H9 (cell line): ENCODE data around the gene MYH15. TPM values are rescaled to one million over a fixed set of nuclear protein-coding genes. Genes with fewer than 3 reads are reported as not detected.

ENCODE experiments used
- DNase-seq: peaks from one replicate; pipeline ENCODE4 v3.0.0-alpha.2; 2017
- H2AFZ ChIP-seq: one replicate; pipeline ENCODE4 v1.6.1; 2013; ENCODE audit warnings: mild to moderate bottlenecking, low read length, control low read depth, moderate library complexity
- H2AK5ac ChIP-seq: 2 replicates; pipeline ENCODE4 v1.6.1; 2013; ENCODE audit warnings: low read length, control low read depth, mixed read lengths; ENCODE audit not compliant: insufficient read length
- H2BK120ac ChIP-seq: one replicate; pipeline ENCODE4 v1.6.1; 2013; ENCODE audit warnings: low read depth, mild to moderate bottlenecking, low read length, control low read depth, inconsistent platforms; ENCODE audit not compliant: poor library complexity, severe bottlenecking
- H2BK12ac ChIP-seq: 2 replicates; pipeline ENCODE4 v1.6.1; 2013; ENCODE audit warnings: low read length, control low read depth, mixed read lengths, low read depth; ENCODE audit not compliant: insufficient read length
- H2BK15ac ChIP-seq: 2 replicates; pipeline ENCODE4 v1.6.1; 2013; ENCODE audit warnings: low read depth, low read length, control low read depth
- H2BK20ac ChIP-seq: one replicate; pipeline ENCODE4 v1.6.1; 2013; ENCODE audit warnings: low read depth, mild to moderate bottlenecking, low read length, control low read depth, inconsistent platforms; ENCODE audit not compliant: poor library complexity, severe bottlenecking
- H2BK5ac ChIP-seq: 2 replicates; pipeline ENCODE4 v1.6.1; 2013; ENCODE audit warnings: low read length, control low read depth, mixed read lengths; ENCODE audit not compliant: insufficient read length
- H3K14ac ChIP-seq: 2 replicates; pipeline ENCODE4 v1.6.1; 2013; ENCODE audit warnings: low read length, control low read depth; ENCODE audit not compliant: insufficient read depth
- H3K18ac ChIP-seq: 2 replicates; pipeline ENCODE4 v1.6.1; 2013; ENCODE audit warnings: low read depth, mild to moderate bottlenecking, mixed read lengths, low read length, control low read depth; ENCODE audit not compliant: insufficient read length
- H3K23ac ChIP-seq: 2 replicates; pipeline ENCODE4 v1.6.1; 2013; ENCODE audit warnings: low read length, control low read depth, mixed read lengths, low read depth; ENCODE audit not compliant: insufficient read length
- H3K23me2 ChIP-seq: 2 replicates; pipeline ENCODE4 v1.6.1; 2013; ENCODE audit warnings: low read depth, mild to moderate bottlenecking, mixed read lengths, low read length, control low read depth; ENCODE audit not compliant: insufficient read length, poor library complexity, severe bottlenecking
- H3K27ac ChIP-seq: 2 replicates; pipeline ENCODE4 v1.5.1; 2013; ENCODE audit warnings: low read length, control low read depth, mixed read lengths, low read depth; ENCODE audit not compliant: insufficient read length
- H3K27me3 ChIP-seq: 2 replicates; pipeline ENCODE4 v1.6.1; 2013; ENCODE audit warnings: low read length, control low read depth, inconsistent platforms; ENCODE audit not compliant: insufficient read depth
- H3K4ac ChIP-seq: 2 replicates; pipeline ENCODE4 v1.6.1; 2013; ENCODE audit warnings: low read depth, mild to moderate bottlenecking, control low read depth, inconsistent platforms, low read length, moderate library complexity
- H3K4me1 ChIP-seq: 2 replicates; pipeline ENCODE4 v1.6.1; 2013; ENCODE audit warnings: low read length, control low read depth, inconsistent platforms; ENCODE audit not compliant: insufficient read depth
- H3K4me2 ChIP-seq: 2 replicates; pipeline ENCODE4 v1.6.1; 2013; ENCODE audit warnings: low read length, control low read depth, mixed read lengths; ENCODE audit not compliant: insufficient read length, insufficient read depth
- H3K56ac ChIP-seq: 2 replicates; pipeline ENCODE4 v1.6.1; 2013; ENCODE audit warnings: low read depth, mild to moderate bottlenecking, mixed read lengths, low read length, control low read depth; ENCODE audit not compliant: insufficient read length
- H3K79me1 ChIP-seq: 2 replicates; pipeline ENCODE4 v1.6.1; 2013; ENCODE audit warnings: low read depth, mild to moderate bottlenecking, moderate library complexity, low read length, control low read depth, inconsistent platforms; ENCODE audit not compliant: insufficient read depth, poor library complexity, severe bottlenecking
- H3K79me2 ChIP-seq: 2 replicates; pipeline ENCODE4 v1.6.1; 2013; ENCODE audit warnings: low read length, control low read depth, inconsistent platforms; ENCODE audit not compliant: insufficient read depth
- H3K9ac ChIP-seq: 2 replicates; pipeline ENCODE4 v1.6.1; 2013; ENCODE audit warnings: low read length, control low read depth, mixed read lengths; ENCODE audit not compliant: insufficient read length; ENCODE audit errors: extremely low read depth
- H3K9me3 ChIP-seq: one replicate; pipeline ENCODE4 v1.6.1; 2013; ENCODE audit warnings: low read depth, low read length, inconsistent platforms; ENCODE audit not compliant: control insufficient read depth
- H3T11ph ChIP-seq: one replicate; pipeline ENCODE4 v1.6.1; 2013; ENCODE audit warnings: mild to moderate bottlenecking, low read length, control low read depth, inconsistent platforms
- H4K20me1 ChIP-seq: one replicate; pipeline ENCODE4 v1.6.1; 2013; ENCODE audit not compliant: control insufficient read depth, insufficient read length, insufficient read depth
- H4K5ac ChIP-seq: 2 replicates; pipeline ENCODE4 v1.6.1; 2013; ENCODE audit warnings: low read depth, mild to moderate bottlenecking, mixed read lengths, low read length, control low read depth; ENCODE audit not compliant: insufficient read length
- H4K8ac ChIP-seq: replicated peaks from 2 replicates; pipeline ENCODE4 v1.6.1; 2013; ENCODE audit warnings: low read length, control low read depth, mixed read lengths, low read depth; ENCODE audit not compliant: insufficient read length
- H4K91ac ChIP-seq: 2 replicates; pipeline ENCODE4 v1.6.1; 2013; ENCODE audit warnings: low read depth, mild to moderate bottlenecking, moderate library complexity, mixed read lengths, low read length, control low read depth; ENCODE audit not compliant: insufficient read length
- H3K27ac Mint-ChIP-seq, 3 experiments: 2 replicates in 2 of 3; 3 replicates in 1 of 3; pipeline ENCODE4 v1.8.0; 2020 to 2021; ENCODE audit warnings: mixed read lengths in 3 of 3, mild to moderate bottlenecking in 1 of 3, moderate library complexity in 1 of 3
- H3K27me3 Mint-ChIP-seq: 2 replicates; pipeline ENCODE4 v1.8.0; 2021; ENCODE audit warnings: low read depth, mild to moderate bottlenecking, moderate library complexity, mixed read lengths
- H3K36me3 Mint-ChIP-seq, 3 experiments: 2 replicates in 2 of 3; 3 replicates in 1 of 3; pipeline ENCODE4 v1.8.0; 2020 to 2021; ENCODE audit warnings: low read depth in 3 of 3, mixed read lengths in 3 of 3; ENCODE audit not compliant: insufficient read depth in 1 of 3
- H3K4me1 Mint-ChIP-seq, 2 experiments: 2 replicates each; pipeline ENCODE4 v1.8.0; 2020; ENCODE audit warnings: mixed read lengths in 2 of 2
- H3K4me3 Mint-ChIP-seq, 2 experiments: 2 replicates in 1 of 2; 3 replicates in 1 of 2; pipeline ENCODE4 v1.8.0; 2020 to 2021; ENCODE audit warnings: mild to moderate bottlenecking in 2 of 2, mixed read lengths in 2 of 2, moderate library complexity in 1 of 2
- H3K9me3 Mint-ChIP-seq, 2 experiments: 2 replicates in 1 of 2; 3 replicates in 1 of 2; pipeline ENCODE4 v1.8.0; 2020; ENCODE audit warnings: mild to moderate bottlenecking in 2 of 2, mixed read lengths in 2 of 2, moderate library complexity in 1 of 2
- CTCF ChIP-seq: fragments of 200-600 bp; sonication (generic); conservative IDR thresholded peaks from 3 replicates; pipeline ENCODE4 v1.8.0; 2021; ENCODE audit warnings: antibody characterized with exemption, mild to moderate bottlenecking
- WGBS: extraction: QIAGEN DNeasy Blood & Tissue Kit; methylation state at CpG from one replicate; pipeline ENCODE4 v1.1.7; 2013; ENCODE audit warnings: missing lambda C conversion rate, low lambda C conversion rate, mixed read lengths; ENCODE audit not compliant: insufficient read length; ENCODE audit errors: extremely low coverage; 5-methylcytosine and 5-hydroxymethylcytosine counted together
- total RNA-seq: library from RNA; stranded (reverse); gene quantifications from 2 replicates; pipeline ENCODE4 v1.2.1, GENCODE V29; 2021

The MYH15 gene
- total RNA-seq, 1 experiment from 2014 or later, result 0.13 TPM

GRCh38 chr3:108414007-108414406 is 96.4 kb downstream of the MYH15 start:
- DNase-seq, result no peak
- Histone ChIP-seq H3K23me2 (no peaks in the 10 kb centered on the region), H3K56ac (no peak overlapping the region), H3K4me2 (no peak overlapping the region), H2BK120ac (no peak overlapping the region), H3K18ac (no peak overlapping the region), H3T11ph (no peak overlapping the region), H4K5ac (peak overlapping the region; percentile 31), H2BK15ac (no peak overlapping the region), H3K79me2 (no peaks in the 10 kb centered on the region), H2BK20ac (no peak overlapping the region), H4K91ac (no peak overlapping the region), H4K8ac (no peak overlapping the region), H2BK5ac (no peak overlapping the region), H4K20me1 (no peaks in the 10 kb centered on the region), H2AFZ (no peak overlapping the region), H3K23ac (no peak overlapping the region), H2AK5ac (no peak overlapping the region), H3K27ac (no peak overlapping the region), H3K4me1 (no peaks in the 10 kb centered on the region), H3K79me1 (no peaks in the 10 kb centered on the region), H3K14ac (no peak overlapping the region), H2BK12ac (no peak overlapping the region), H3K27me3 (no peaks in the 10 kb centered on the region), H3K4ac (no peak overlapping the region), H3K9ac (no peak overlapping the region), H3K9me3 (no peaks in the 10 kb centered on the region)
- H3K27ac Mint-ChIP-seq, result no peak overlapping the region
- no CpG with 5 or more reads among the region's 5 CpGs for WGBS
- H3K4me3 Mint-ChIP-seq, result no peak overlapping the region
- no peak for TF ChIP-seq CTCF
- H3K4me1 Mint-ChIP-seq, result no peaks in the 10 kb centered on the region
- H3K9me3 Mint-ChIP-seq, result no peaks in the 10 kb centered on the region; a peak in 2 of 5 replicates
- no peaks in the 10 kb centered on the region; a peak in 1 of 7 replicates for H3K36me3 Mint-ChIP-seq
- no peaks in the 10 kb centered on the region for H3K27me3 Mint-ChIP-seq
